GM12801 (cell line): Measurements from ENCODE around the gene SNX21.

Experiments
- TF ChIP-seq, protein P1 (sequence below): IDR thresholded peaks from one replicate; pipeline ENCODE4 v1.5.1; 2011; ENCODE audit warnings: control low read depth; ENCODE audit not compliant: insufficient read length; ENCODE audit errors: extremely low read depth

SNX21 gene, protein sequence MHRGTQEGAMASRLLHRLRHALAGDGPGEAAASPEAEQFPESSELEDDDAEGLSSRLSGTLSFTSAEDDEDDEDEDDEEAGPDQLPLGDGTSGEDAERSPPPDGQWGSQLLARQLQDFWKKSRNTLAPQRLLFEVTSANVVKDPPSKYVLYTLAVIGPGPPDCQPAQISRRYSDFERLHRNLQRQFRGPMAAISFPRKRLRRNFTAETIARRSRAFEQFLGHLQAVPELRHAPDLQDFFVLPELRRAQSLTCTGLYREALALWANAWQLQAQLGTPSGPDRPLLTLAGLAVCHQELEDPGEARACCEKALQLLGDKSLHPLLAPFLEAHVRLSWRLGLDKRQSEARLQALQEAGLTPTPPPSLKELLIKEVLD

DNA sequence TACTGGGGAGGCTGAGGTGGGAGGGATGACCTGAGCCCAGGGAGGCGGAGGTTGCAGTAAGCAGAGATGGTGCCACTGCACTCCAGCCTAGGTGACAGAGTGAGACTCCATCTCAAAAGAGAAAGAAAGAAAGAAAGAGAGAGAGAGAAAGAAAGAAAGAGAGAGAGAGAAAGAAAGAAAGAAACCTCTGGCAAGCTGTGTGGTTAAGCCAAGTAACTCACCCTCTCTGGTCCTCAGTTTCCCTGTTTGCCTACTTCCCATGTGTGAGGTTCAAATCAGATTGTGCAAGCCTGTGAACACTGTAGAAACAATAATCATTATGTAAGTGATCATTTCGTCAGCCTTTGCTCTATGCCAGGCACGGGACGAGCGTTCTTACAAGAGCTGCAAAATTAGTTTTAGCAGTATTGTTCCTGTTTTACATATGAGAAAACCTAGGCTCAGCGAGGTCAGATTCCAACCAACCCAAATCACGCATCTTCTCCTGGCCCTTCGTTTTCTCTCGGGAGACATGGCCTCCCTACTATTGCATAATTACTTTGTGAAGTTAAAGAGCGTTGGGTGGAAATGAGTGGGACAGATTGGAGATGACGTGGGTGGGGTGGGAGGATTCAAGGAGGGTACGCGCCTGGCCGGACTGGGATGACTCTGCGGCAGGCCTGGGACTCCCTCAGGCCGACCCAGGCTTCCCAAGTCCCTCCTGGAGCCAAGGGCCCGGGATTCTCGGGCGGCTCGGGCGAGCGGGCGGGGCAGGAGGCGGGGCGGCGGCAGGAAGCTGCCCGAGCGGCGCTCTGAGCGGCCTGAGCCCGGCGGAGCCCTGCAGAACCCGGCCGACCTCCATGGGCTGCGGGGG lies at the start of gene SNX21:
TSS of gene SNX21 (plus strand) at position 770 of the 853 bp plus-strand sequence. CDS start 121 bp downstream, outside the sequence.
- TF ChIP-seq, protein P1, sequence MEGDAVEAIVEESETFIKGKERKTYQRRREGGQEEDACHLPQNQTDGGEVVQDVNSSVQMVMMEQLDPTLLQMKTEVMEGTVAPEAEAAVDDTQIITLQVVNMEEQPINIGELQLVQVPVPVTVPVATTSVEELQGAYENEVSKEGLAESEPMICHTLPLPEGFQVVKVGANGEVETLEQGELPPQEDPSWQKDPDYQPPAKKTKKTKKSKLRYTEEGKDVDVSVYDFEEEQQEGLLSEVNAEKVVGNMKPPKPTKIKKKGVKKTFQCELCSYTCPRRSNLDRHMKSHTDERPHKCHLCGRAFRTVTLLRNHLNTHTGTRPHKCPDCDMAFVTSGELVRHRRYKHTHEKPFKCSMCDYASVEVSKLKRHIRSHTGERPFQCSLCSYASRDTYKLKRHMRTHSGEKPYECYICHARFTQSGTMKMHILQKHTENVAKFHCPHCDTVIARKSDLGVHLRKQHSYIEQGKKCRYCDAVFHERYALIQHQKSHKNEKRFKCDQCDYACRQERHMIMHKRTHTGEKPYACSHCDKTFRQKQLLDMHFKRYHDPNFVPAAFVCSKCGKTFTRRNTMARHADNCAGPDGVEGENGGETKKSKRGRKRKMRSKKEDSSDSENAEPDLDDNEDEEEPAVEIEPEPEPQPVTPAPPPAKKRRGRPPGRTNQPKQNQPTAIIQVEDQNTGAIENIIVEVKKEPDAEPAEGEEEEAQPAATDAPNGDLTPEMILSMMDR, result no peak

DNA sequence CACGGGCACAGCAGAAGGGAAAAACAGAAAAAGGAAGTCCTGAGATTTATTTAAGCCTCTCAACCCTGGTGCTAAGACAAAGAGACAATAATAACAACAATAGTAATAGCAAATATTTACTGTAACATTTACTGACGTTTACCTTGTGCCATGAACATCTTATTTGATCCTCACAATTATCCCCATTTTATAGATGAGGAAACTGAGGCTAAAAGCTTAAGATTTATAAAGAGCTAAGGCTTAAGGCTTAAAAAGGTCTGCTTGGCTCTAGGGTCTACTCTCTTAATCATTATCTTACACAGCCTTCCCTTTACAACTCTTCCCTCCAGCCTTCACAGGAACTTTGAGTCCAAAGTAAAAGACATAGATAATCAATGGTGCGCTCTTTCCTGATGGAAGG lies 45.2 kb upstream of the SNX21 start:
- TF ChIP-seq, protein P1, result no peak

DNA sequence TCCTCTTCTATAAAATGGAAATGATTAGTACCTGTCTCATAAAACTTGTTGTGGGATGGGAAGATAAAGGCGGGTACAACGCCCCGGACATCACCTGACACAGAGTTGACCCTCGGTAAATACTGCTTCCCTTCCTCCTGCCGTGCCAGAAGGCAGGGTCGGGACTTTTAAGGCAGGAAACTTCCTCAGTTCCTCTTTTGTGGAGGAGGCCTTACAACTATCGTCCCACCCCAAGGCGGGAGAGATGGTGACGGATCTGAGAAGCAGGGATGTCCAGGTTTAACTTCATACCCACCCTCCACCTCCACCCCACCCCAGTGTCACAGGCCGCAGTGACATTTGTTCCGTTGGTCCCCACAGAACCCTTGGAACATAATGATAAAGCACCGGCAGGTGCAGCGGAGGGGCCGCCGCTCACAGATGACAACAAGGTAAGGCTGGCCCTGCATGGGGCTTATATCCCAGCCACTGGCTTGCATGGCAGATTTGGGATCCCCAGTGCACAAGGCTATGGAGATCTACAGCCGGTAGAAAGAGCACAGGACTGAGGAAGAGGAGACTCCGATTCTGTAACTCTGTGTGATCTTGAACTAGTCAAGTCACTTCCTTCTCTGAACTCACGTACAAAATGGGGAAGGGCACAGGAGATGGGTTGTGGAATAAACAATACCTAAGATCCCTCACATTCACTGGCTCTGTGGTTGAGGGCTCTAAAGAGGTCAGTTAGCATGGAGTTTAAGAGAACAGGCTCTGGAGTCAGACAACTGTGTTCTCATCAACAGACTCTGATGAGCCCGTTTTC lies 41.1 kb upstream of the SNX21 start:
- TF ChIP-seq, protein P1, result no peak

DNA sequence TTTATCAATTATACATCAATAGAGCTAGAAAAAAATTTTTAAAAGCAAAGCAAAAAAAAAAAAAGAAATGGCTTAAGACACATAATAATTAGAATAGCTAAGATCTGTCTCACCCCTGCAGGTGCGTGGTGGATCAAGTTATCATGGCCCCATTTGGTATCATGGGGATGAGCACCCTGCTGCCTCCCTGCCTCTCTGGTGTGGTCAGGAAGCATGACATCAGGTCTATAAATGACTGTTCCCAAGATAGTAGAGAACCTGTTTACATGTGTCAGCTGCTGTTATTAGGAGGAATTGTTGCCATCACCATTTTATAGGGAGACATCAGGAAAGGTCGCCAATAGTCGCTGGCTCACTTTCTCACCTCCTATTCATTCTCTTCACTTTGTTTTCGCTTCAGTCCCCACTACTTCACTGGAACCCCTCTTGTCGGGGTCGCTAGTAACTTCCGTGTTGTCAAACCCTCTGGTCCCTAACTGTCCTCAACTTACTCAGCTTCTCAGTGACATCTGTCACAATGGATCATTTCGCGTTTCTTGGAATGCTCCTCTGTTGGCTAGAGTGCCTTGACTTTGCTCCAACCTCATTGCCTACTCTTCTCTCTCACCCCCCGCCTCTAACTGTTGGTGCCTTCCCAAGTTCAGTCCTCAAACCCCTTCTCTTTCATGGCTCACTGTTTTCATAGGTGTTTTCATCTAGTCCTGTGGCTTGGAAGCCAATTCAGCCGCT lies 37.1 kb upstream of the SNX21 start:
- TF ChIP-seq, protein P1, result no peak

DNA sequence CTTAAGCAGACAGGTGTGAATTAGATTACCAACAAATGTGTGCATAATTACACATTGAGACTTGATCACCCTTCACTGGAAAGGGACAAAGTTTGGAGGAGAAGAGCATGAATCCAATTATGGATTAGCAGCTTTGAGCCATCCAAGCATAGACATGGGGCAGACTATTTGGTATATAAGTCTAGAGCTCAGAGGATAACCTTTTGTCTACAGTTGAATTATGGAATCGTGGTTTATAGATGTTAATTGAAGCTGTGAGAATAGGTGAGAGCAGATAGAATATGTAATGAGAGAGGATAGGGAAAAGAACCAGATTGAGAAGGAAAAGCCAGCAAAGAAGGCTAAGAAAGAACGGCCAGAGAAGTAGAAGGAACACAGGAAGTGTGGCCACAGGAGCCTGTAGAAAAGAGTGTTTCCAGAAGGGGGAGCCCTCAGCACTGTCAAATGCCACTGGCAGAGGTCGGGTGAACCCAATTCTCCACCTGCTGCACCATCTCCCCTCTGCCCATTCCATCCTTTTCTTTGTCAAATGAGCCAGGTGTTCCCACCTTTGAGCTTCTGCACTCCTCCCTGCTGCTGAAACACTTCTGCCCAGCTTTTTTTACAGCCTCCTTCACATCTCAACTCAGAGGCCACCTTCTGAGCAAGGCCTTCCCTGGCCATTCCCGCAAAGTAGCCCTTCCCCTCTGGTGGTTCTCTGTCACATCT lies 34.5 kb upstream of the SNX21 start:
- TF ChIP-seq, protein P1, result no peak

DNA sequence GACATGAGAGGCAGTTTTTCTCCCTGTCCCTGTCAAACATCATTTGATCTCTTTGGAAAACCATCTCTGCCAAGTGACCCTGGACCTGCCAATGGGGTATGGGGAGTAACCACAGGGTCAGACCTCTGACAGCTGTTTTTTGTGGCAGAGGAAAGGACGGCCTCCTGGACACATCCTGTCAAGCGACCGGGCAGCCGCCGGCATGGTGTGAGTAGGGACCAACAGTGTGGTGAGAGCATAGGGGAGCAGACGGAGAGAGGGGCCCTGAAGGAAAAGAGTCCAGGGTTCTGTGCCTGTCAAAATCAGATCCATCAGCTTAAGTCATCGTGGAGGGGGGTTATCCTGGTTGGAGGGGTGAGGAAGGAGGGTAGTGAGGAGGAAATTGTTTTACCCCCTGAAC lies 31.7 kb upstream of the SNX21 start:
- TF ChIP-seq, protein P1, result no peak
